GM19025 (cell line): ENCODE results near the gene COL7A1.

Experiments
- ATAC-seq: cut with Tn5 transposase; IDR thresholded peaks from one replicate; pipeline ENCODE4 v1.9.1; 2021; ENCODE audit warnings: mild to moderate bottlenecking, low read depth, moderate library complexity; ENCODE audit not compliant: unreplicated experiment

Gene COL7A1

DNA sequence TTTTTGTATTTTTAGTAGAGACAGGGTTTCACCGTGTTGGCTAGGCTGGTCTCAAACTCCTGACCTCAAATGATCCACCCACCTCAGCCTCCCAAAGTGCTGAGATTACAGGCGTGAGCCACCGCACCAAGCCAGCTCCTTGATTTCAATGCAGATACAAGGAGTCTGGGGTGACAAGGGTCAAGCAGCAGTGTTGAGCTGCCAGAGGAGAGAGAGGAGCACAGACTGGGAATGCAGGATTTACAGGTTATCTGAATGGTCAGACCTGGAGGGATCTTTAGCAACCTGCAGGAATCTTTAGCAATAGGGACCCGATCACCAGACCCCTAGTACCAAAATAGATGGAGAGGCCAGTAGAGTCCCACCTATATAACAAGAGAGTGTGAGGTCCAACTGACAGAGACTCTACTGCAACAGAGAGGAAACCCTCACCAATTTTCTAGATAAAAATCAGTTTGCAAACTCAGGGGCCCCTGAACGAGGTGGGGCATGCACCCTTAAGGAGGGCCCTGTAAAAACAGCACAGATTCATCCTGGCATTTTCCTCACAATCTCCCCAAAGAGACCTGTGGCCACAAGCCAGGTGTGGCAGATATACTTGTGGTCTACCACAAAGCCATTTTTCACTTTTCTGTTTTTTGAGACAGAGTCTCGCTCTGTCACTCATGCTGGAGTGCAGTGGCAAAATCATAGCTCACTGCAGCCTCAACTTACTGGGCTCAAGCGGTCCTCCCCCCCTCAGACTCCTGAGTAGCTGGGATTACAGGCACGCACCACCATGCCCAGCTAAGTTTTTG lies 80.5 kb downstream of the COL7A1 start:
- ATAC-seq = no peak
